Measurements from ENCODE around the gene LAMA5. TPM values are rescaled to one million over a fixed set of nuclear protein-coding genes. Genes with fewer than 3 reads are reported as not detected.

The LAMA5 gene
- total and polyA plus RNA-seq, 2 of the 8 experiments (the other 6 are each of a cell fraction or from before 2014, with no cell fraction given), result 34.4 to 225 TPM

DNA sequence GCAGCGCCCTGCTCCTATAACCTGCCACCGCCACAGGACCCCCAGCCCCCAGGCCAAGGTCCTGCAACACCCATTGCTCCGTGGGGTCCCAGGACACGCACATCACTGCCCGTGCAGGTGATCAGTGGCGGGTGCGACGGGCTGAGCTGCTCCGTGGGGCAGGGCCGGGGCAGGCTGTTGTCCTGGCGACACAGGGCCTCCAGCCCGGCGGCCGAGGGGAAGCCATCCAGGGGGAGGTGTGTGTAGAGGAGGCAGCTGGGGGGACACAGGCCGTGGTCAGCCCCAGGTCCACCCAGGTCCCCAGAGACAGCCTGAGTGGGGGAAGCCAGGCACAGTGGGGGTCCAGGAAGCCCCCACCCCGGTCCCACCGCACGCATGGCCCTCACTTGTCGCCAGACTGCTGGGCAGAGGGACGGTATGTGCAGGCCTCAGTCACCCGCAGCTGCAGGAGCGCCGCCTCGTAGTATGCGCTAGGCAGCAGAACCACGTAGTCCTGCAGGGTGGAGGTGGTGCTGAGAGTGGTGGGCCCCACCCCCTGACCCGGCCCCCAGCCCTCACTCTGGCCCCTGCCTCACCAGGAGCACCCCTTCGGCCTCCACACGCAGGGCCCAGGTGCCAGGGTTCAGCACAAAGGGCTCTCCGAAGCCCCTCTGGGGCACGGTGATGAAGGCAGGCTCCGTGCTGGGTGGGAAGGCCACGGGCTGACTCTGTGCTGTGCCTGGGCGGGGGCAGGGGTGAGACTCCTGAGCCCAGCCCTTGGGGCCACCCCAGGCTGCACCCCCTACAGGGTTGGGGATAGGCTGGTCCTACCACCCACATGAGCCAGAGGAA is 33.9 kb downstream of the LAMA5 start:
- H3K36me3 ChIP-seq (ENCODE audit: control insufficient read depth in 2 of 4, insufficient read depth in 4 of 4, low read length in 3 of 4), result peaks cover 23 to 86% (median 60%) of the 10 kb centered on the region in 4 experiments
- no peak overlapping the region for H2BK120ac ChIP-seq (replicated peaks; ENCODE audit: low read depth, low read length)
- FAIRE-seq (no peak), DNase-seq (ENCODE audit: low read depth in 1 of 2, low spot score in 2 of 2) (no peak)
- H3K27ac ChIP-seq (ENCODE audit: low read depth, low read length), result no peak overlapping the region
- no peak overlapping the region for H3K9ac ChIP-seq (replicated peaks in 1 of 4; ENCODE audit: extremely low read depth in 1 of 4, low read depth in 3 of 4, low read length in 3 of 4)
- H4K5ac ChIP-seq (ENCODE audit: insufficient read length, low read depth, low read length), result no peak overlapping the region
- no peak overlapping the region for H3K23ac ChIP-seq (ENCODE audit: insufficient read length)
- no peaks in the 10 kb centered on the region for H3K27me3 ChIP-seq (replicated peaks in 1 of 4; ENCODE audit: control insufficient read depth in 3 of 4, extremely low read depth in 1 of 4, insufficient read depth in 3 of 4, low read length in 3 of 4)
- no peak overlapping the region; the same call in 1 of the 2 replicates for H2BK5ac ChIP-seq (ENCODE audit: low read depth, low read length)
- H3K4me1 ChIP-seq (replicated peaks in 1 of 4; ENCODE audit: control insufficient read depth in 3 of 4, insufficient read depth in 4 of 4, low read length in 3 of 4), result no peaks in the 10 kb centered on the region
- H3K14ac ChIP-seq (ENCODE audit: insufficient read length), result no peak overlapping the region
- no peak overlapping the region for H3K4me3 ChIP-seq (ENCODE audit: extremely low read depth in 1 of 4, insufficient read depth in 2 of 4, low read depth in 3 of 4, low read length in 4 of 4)
- no peak overlapping the region for H3K56ac ChIP-seq (replicated peaks; ENCODE audit: insufficient read length, low read depth, low read length)
- H4K20me1 ChIP-seq (replicated peaks in 1 of 2; ENCODE audit: control insufficient read depth in 1 of 2, insufficient read depth in 2 of 2, low read length in 2 of 2), result peaks cover 0 to 32% of the 10 kb centered on the region in 2 experiments
- no peak overlapping the region for H2BK12ac ChIP-seq (ENCODE audit: low read depth, low read length)
- WGBS, 2 experiments (ENCODE audit: extremely low coverage in 1 of 2, insufficient coverage in 1 of 2, insufficient read length in 1 of 2, insufficient replicate concordance in 2 of 2, low coverage in 1 of 2, low lambda C conversion rate in 2 of 2, missing lambda C conversion rate in 1 of 2), result 91% methylated on average over 20 of the region's 34 CpGs; no CpG with 5 or more reads in 1 of the 2 experiments
- no peak overlapping the region for H2AFZ ChIP-seq (ENCODE audit: low read length)
- ChIA-PET CTCF (ENCODE audit: partially characterized antibody) (interaction anchor here (1.0 to 1.2 kb wide), 3 partner anchors 38 to 68 kb away, joined by 3 read pairs; no protein-coding TSS in a partner anchor), POLR2A (ENCODE audit: partially characterized antibody) (interaction anchor here (0.9 to 13.3 kb wide), 11 partner anchors 9 to 36 kb away, joined by 3 to 151 read pairs (median 5); partner anchors contain the start of gene ADRM1)
- no peak overlapping the region for H3K18ac ChIP-seq (ENCODE audit: extremely low read depth, low read length)
- no peak overlapping the region for H2BK20ac ChIP-seq (ENCODE audit: low read length)
- H2BK15ac ChIP-seq (ENCODE audit: low read length), result no peak overlapping the region
- H3K23me2 ChIP-seq (ENCODE audit: low read depth, low read length), result no peaks in the 10 kb centered on the region
- H3K4ac ChIP-seq (replicated peaks; ENCODE audit: insufficient read length, low read depth, low read length), result no peak overlapping the region
- no peaks in the 10 kb centered on the region; a peak in 1 of 4 replicates for H3K9me3 ChIP-seq (ENCODE audit: insufficient read depth in 2 of 2, low read depth in 1 of 2, low read length in 1 of 2)
- no peak overlapping the region for H3K4me2 ChIP-seq (ENCODE audit: insufficient read depth in 1 of 2, low read depth in 2 of 2, low read length in 2 of 2)
- H3K79me2 ChIP-seq (ENCODE audit: control insufficient read depth in 1 of 2, insufficient read depth in 2 of 2, low read length in 2 of 2), result peaks cover 0 to 2% of the 10 kb centered on the region in 2 experiments; a peak in 1 of 4 replicates
- no peak overlapping the region for H2AK5ac ChIP-seq (ENCODE audit: low read depth, low read length)
- H4K8ac ChIP-seq (ENCODE audit: extremely low read depth, insufficient read depth, low read length), result no peak overlapping the region
- H4K91ac ChIP-seq (replicated peaks; ENCODE audit: insufficient read length, low read length), result no peak overlapping the region
- H3K79me1 ChIP-seq (ENCODE audit: low read depth, low read length), result 0 out of 2 replicates have a peak, but pooled peaks cover 3% of the 10 kb centered on the region
- no peak for TF ChIP-seq RNF2 (IDR thresholded peaks at IDR 0.05; ENCODE audit: borderline replicate concordance, low read depth, low read length, missing control alignments, poor library complexity, severe bottlenecking)
- no peak for TF ChIP-seq SIX5 (IDR thresholded peaks at IDR 0.05; ENCODE audit: low read depth, low read length)
- no peak for TF ChIP-seq EGR1 (IDR thresholded peaks at IDR 0.05; ENCODE audit: borderline replicate concordance, low read depth, low read length)
- TF ChIP-seq RAD21 (IDR thresholded peaks at IDR 0.05 in 1 of 2, conservative IDR thresholded peaks at IDR 0.05 in 1 of 2; ENCODE audit: low read depth in 2 of 2, low read length in 2 of 2), result no peak
- no peak for TF ChIP-seq RFX5 (IDR thresholded peaks at IDR 0.05; ENCODE audit: borderline replicate concordance, low read depth, low read length)
- TF ChIP-seq, protein P1, sequence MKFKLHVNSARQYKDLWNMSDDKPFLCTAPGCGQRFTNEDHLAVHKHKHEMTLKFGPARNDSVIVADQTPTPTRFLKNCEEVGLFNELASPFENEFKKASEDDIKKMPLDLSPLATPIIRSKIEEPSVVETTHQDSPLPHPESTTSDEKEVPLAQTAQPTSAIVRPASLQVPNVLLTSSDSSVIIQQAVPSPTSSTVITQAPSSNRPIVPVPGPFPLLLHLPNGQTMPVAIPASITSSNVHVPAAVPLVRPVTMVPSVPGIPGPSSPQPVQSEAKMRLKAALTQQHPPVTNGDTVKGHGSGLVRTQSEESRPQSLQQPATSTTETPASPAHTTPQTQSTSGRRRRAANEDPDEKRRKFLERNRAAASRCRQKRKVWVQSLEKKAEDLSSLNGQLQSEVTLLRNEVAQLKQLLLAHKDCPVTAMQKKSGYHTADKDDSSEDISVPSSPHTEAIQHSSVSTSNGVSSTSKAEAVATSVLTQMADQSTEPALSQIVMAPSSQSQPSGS (IDR thresholded peaks at IDR 0.05; ENCODE audit: low read length), result no peak
- no peak for TF ChIP-seq SIN3A (conservative IDR thresholded peaks at IDR 0.05 in 1 of 2, IDR thresholded peaks at IDR 0.05 in 1 of 2; ENCODE audit: low read depth in 1 of 2, low read length in 2 of 2)
- no peak for TF ChIP-seq KDM1A (IDR thresholded peaks at IDR 0.05; ENCODE audit: borderline replicate concordance, low read length)
- no peak for TF ChIP-seq TEAD4 (IDR thresholded peaks at IDR 0.05; ENCODE audit: low read depth, low read length)

Data from H1 (cell line).